GM21526 (cell line): ENCODE results near the gene NDUFS7.
"Not testable (repeated sequence)": the region's sequence is repeated elsewhere in the genome, so short reads cannot be mapped to it uniquely, and the experiment has no call there.

Experiments used
- ATAC-seq: cut with Tn5 transposase; IDR thresholded peaks from one replicate; pipeline ENCODE4 v1.9.1; 2021; ENCODE audit warnings: moderate library complexity; ENCODE audit not compliant: unreplicated experiment, low FRiP score

The NDUFS7 gene

GRCh38 chr19:1429750-1430149 lies 46.0 kb downstream of the NDUFS7 start:
- no peak for ATAC-seq

GRCh38 chr19:1430246-1430645 lies 46.5 kb downstream of the NDUFS7 start:
- ATAC-seq = no peak

- no peak for ATAC-seq
Observed at GRCh38 chr19:1431759-1432506, 48.2 kb downstream of the NDUFS7 start.

GRCh38 chr19:1432507-1432887 lies 48.8 kb downstream of the NDUFS7 start:
- ATAC-seq = no peak

- no peak for ATAC-seq
Observed at GRCh38 chr19:1433119-1434039, 49.7 kb downstream of the NDUFS7 start.

GRCh38 chr19:1434040-1434366 lies 50.3 kb downstream of the NDUFS7 start:
- no peak for ATAC-seq

- ATAC-seq = no peak
Observed at GRCh38 chr19:1434577-1435060, 50.9 kb downstream of the NDUFS7 start.

- ATAC-seq = no peak
Observed at GRCh38 chr19:1435378-1435989, 51.8 kb downstream of the NDUFS7 start.

GRCh38 chr19:1437609-1438008 lies 53.9 kb downstream of the NDUFS7 start:
- no peak for ATAC-seq

- ATAC-seq = peak; percentile 61
Observed at GRCh38 chr19:1438035-1438932, 54.6 kb downstream of the NDUFS7 start, which contains the start of gene RPS15. Gene RPS15 (plus strand): TSS chr19:1438396. CDS start chr19:1438426, 30 bp downstream.

- no peak for ATAC-seq
Observed at GRCh38 chr19:1438933-1439354, 55.2 kb downstream of the NDUFS7 start.

- ATAC-seq = not testable (repeated sequence)
Observed at GRCh38 chr19:1439525-1440417, 56.1 kb downstream of the NDUFS7 start.

GRCh38 chr19:1440418-1440801 lies 56.7 kb downstream of the NDUFS7 start:
- ATAC-seq = no peak

GRCh38 chr19:1441022-1441426 lies 57.3 kb downstream of the NDUFS7 start:
- no peak for ATAC-seq

GRCh38 chr19:1441677-1442438 lies 58.2 kb downstream of the NDUFS7 start:
- no peak for ATAC-seq
